Pancreas (tissue), 10 donors: ENCODE results near the gene MCU. TPM values are rescaled to one million over a fixed set of nuclear protein-coding genes. Genes with fewer than 3 reads are reported as not detected.
"Not testable (repeated sequence)": the region's sequence is repeated elsewhere in the genome, so short reads cannot be mapped to it uniquely, and the experiment has no call there.

Experiments
- ATAC-seq, 4 donors: fragments of 200-7000 bp; cut with Tn5 transposase; one replicate each; pipeline versions ENCODE4 v1.8.0 to v1.9.1; 2020; ENCODE audit warnings: mild to moderate bottlenecking in 4 of 4, moderate library complexity in 4 of 4
- DNase-seq, 6 donors: peaks; one replicate each; pipeline ENCODE4 v3.0.0-alpha.2; 2020
- FAIRE-seq: peaks from 2 replicates; lab custom pipeline; 2012; peaks lifted over from hg19 to GRCh38; lab: Jason Lieb, UNC
- H3K27ac ChIP-seq, 4 donors: fragments of 200-600 bp; sonication (generic); 1 replicate in 3 of 4; 2 replicates in 1 of 4; pipeline versions ENCODE4 v1.5.0 to v1.8.0; 2020
- H3K27me3 ChIP-seq, 4 donors: fragments of 200-600 bp; one replicate each; pipeline ENCODE4 v1.8.0; 2021
- H3K36me3 ChIP-seq, 3 donors: fragments of 200-600 bp; sonication (generic) in 1 of 3; one replicate each; pipeline versions ENCODE4 v1.5.0 to v1.8.0; 2020 to 2021
- H3K4me1 ChIP-seq, 3 donors: fragments of 200-600 bp; one replicate each; pipeline ENCODE4 v1.8.0; 2021
- H3K4me3 ChIP-seq, 4 donors: fragments of 200-600 bp; sonication (generic) in 2 of 4; one replicate each; pipeline versions ENCODE4 v1.5.0 to v1.8.0; 2020 to 2021
- H3K9me3 ChIP-seq, 4 donors: fragments of 200-600 bp; one replicate each; pipeline ENCODE4 v1.8.0; 2021
- WGBS, 2 donors: extraction: QIAGEN DNeasy Blood & Tissue Kit; methylation state at CpG; one replicate each; pipeline ENCODE4 v1.1.7; 2013; 5-methylcytosine and 5-hydroxymethylcytosine counted together
- intact Hi-C, 3 donors: fragments of 100-400 bp; cut with DNase I; formaldehyde crosslinking; loops; one replicate each; pipeline versions ENCODE4 v1.11.1 to v1.14.2; 2022
- polyA plus RNA-seq, 2 donors: library from polyadenylated mRNA; stranded (reverse); fragments of 200-250 nt; gene quantifications; one replicate each; pipeline ENCODE4 v1.2.3, GENCODE V29; 2013
- total RNA-seq, 6 donors: library from RNA; stranded (reverse); fragmentation: NEBNext Ultra II Directional in 4 of 6; extraction: Animal tissue kit (Norgen Biotek cat#: 25700) in 4 of 6; gene quantifications; one replicate each; pipeline versions ENCODE4 v1.2.1 to v1.2.4, GENCODE V29; 2021 to 2023
- TF ChIP-seq, protein P1 (sequence below), 4 donors: fragments of 200-600 bp; sonication (generic) in 3 of 4; IDR thresholded peaks; one replicate each; pipeline versions ENCODE4 v1.5.0 to v1.8.0; 2021; ENCODE audit warnings: antibody characterized with exemption in 4 of 4
- donor health status: healthy with polysubstance abuse.
- donor health status: DM: no; HTN: no; CAD: no; lungs with moderate emphysema.
- donor health status: DM: no; HTN: no; CAD: no.
- donor health status: control.
- donor health status: control.
- donor health status: Bipolar disorder and iron deficiency.
- donor health status: DM: yes; HTN: yes; CAD: no.
- donor health status: DM: no; HTN: no; CAD: no.
- donor health status: DM: no; HTN: no; CAD: no.
- donor health status: DM: yes; HTN: yes; CAD: no.

MCU gene
- total and polyA plus RNA-seq, 8 donors: 6.3 to 15.5 (median 9.2) TPM

DNA sequence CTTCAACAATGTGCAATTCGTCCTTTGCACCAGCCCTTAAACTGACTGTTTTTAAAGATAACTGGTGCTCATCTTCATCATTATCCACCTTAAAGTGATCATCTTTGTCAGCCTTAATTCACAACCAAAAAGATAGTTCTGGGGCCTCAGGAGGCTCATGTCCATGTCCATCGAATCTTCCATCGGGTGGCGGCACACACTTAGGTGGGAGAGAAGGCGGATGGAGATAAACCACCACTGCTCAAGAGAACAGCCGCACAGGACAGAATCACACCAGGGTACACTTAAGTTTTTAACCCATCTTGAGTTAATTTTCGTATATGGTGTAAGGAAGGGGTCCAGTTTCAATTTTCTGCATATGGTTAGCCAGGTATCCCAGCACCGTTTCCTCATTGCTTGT lies 226.4 kb downstream of the MCU start:
- intact Hi-C loops: no loop called here
- H3K4me3 ChIP-seq: no peak overlapping the region
- no peaks in the 10 kb centered on the region for H3K27me3 ChIP-seq
- DNase-seq (no peak), ATAC-seq (no peak), FAIRE-seq (no peak)
- H3K27ac ChIP-seq: no peak overlapping the region
- H3K36me3 ChIP-seq: no peaks in the 10 kb centered on the region
- H3K4me1 ChIP-seq: no peaks in the 10 kb centered on the region
- WGBS, 2 donors: 79 to 88% methylated on average over 8 of the region's 8 CpGs
- H3K9me3 ChIP-seq: no peaks in the 10 kb centered on the region
- TF ChIP-seq, protein P1, sequence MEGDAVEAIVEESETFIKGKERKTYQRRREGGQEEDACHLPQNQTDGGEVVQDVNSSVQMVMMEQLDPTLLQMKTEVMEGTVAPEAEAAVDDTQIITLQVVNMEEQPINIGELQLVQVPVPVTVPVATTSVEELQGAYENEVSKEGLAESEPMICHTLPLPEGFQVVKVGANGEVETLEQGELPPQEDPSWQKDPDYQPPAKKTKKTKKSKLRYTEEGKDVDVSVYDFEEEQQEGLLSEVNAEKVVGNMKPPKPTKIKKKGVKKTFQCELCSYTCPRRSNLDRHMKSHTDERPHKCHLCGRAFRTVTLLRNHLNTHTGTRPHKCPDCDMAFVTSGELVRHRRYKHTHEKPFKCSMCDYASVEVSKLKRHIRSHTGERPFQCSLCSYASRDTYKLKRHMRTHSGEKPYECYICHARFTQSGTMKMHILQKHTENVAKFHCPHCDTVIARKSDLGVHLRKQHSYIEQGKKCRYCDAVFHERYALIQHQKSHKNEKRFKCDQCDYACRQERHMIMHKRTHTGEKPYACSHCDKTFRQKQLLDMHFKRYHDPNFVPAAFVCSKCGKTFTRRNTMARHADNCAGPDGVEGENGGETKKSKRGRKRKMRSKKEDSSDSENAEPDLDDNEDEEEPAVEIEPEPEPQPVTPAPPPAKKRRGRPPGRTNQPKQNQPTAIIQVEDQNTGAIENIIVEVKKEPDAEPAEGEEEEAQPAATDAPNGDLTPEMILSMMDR (IDR thresholded peaks at IDR 0.05): no peak

DNA sequence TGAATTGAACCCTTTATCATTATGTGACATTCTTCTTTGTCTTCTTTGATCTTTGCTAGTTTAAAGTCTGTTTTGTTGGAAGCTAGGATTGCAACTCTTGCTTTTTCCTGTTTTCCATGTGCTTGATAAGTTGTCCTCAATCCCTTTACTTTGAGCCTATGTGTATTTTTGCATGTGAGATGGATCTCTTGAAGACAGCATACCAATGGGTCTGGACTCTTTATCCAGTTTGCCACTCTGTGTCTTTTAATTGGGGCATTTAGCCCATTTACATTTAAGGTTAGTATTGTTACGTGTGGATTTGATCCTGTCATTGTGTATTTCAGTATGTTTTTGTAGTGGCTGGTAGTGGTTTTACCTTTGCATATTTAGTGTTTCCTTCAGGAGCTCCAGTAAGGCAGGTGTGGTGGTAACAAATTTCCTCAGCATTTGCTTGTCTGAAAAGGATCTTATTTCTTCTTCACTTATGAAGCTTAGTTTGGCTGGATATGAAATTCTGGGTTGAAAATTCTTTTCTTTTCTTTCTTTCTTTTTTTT lies 229.3 kb downstream of the MCU start:
- H3K4me1 ChIP-seq, FAIRE-seq, H3K9me3 ChIP-seq, H3K4me3 ChIP-seq, DNase-seq, ATAC-seq, H3K27me3 ChIP-seq, H3K27ac ChIP-seq, H3K36me3 ChIP-seq, intact Hi-C loops: not testable (repeated sequence)
- WGBS, 2 donors: 84 to 97% methylated on average over 1 of the region's 1 CpG

DNA sequence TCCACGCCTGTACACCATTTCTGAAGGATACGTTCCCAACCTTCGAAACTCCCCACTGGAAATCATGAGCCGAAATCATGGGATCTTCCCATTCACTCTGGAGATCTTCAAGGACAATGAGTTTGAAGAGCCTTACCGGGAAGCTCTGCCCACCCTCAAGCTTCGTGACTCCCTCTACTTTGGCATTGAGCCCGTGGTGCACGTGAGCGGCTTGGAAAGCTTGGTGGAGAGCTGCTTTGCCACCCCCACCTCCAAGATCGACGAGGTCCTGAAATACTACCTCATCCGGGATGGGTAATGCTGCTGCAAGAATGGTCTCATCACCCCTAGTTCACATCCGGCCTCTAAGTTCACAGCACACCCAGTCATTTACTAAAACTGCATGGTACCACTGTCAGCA lies 232.4 kb downstream of the MCU start:
- no peaks in the 10 kb centered on the region for H3K27me3 ChIP-seq
- no peak for FAIRE-seq
- 86 to 93% methylated on average over 13 of the region's 13 CpGs for WGBS, 2 donors
- no peak for DNase-seq
- H3K4me1 ChIP-seq: no peaks in the 10 kb centered on the region
- no peak for ATAC-seq
- intact Hi-C loops: no loop called here
- no peak overlapping the region for H3K27ac ChIP-seq
- H3K36me3 ChIP-seq: no peaks in the 10 kb centered on the region
- no peak overlapping the region for H3K4me3 ChIP-seq
- no peaks in the 10 kb centered on the region for H3K9me3 ChIP-seq
- TF ChIP-seq, protein P1 (IDR thresholded peaks at IDR 0.05): no peak

DNA sequence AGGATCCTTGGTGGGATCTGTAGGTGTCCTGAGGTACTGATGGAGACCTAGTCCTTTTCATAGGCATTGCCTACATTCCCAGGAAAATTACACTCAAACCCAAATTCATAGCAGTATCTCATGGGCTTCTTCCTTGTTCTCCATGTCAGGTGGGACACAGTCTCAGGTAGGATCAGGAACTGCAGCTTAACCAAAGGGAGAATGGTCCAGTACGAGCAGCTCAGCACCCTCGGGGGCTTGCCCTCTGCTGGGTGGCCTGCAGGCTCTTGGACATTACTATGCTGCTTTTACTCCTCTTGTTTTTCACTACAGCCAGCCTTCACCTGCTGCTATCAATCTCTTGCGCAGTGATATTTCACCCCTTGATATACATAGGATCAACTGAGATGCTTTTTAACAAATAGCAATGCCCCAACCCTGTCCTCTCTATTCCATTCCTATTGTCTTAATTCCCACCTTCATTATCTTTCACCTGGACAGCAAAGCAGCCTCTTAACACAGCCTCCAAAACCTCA lies 234.1 kb downstream of the MCU start:
- no peaks in the 10 kb centered on the region for H3K36me3 ChIP-seq
- WGBS, 2 donors: 83 to 93% methylated on average over 3 of the region's 3 CpGs
- intact Hi-C loops: no loop called here
- FAIRE-seq: no peak
- no peak for DNase-seq
- no peak overlapping the region for H3K4me3 ChIP-seq
- TF ChIP-seq, protein P1 (IDR thresholded peaks at IDR 0.05): no peak
- H3K27me3 ChIP-seq: no peaks in the 10 kb centered on the region
- ATAC-seq: no peak
- no peaks in the 10 kb centered on the region for H3K9me3 ChIP-seq
- H3K27ac ChIP-seq: no peak overlapping the region
- H3K4me1 ChIP-seq: no peaks in the 10 kb centered on the region

DNA sequence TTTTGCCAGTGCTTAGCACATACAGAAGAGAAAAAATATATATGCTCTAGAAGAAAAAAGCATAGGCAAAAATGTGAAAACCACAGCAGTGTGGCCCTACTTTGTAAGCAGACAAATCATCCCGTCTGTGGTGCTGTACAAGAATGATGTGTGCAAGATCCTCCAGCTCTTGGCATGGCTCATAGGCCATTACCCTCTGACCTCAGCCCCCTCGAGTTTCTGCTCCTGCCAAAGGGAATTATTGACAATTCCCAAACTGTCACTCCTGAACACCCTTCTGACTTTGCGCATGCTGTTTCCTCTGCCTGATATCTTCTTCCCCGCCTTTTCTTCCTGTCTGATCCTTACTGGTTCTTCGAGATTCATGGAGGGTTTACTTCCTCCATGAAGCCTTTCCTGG lies 235.5 kb downstream of the MCU start:
- Histone ChIP-seq H3K36me3 (no peaks in the 10 kb centered on the region), H3K27me3 (no peaks in the 10 kb centered on the region), H3K9me3 (no peaks in the 10 kb centered on the region), H3K4me3 (no peak overlapping the region), H3K27ac (no peak overlapping the region), H3K4me1 (no peaks in the 10 kb centered on the region)
- FAIRE-seq (no peak), DNase-seq (no peak), ATAC-seq (no peak)
- TF ChIP-seq, protein P1 (IDR thresholded peaks at IDR 0.05): no peak
- 73 to 80% methylated on average over 5 of the region's 5 CpGs for WGBS, 2 donors
- intact Hi-C loops: no loop called here
